NCI-H774 (cell line): Measurements from ENCODE around the gene SAMD1.

Source experiments
- DNase-seq: peaks from one replicate; lab custom pipeline; 2025; lab: John Stamatoyannopoulos, UW

Gene SAMD1

DNA sequence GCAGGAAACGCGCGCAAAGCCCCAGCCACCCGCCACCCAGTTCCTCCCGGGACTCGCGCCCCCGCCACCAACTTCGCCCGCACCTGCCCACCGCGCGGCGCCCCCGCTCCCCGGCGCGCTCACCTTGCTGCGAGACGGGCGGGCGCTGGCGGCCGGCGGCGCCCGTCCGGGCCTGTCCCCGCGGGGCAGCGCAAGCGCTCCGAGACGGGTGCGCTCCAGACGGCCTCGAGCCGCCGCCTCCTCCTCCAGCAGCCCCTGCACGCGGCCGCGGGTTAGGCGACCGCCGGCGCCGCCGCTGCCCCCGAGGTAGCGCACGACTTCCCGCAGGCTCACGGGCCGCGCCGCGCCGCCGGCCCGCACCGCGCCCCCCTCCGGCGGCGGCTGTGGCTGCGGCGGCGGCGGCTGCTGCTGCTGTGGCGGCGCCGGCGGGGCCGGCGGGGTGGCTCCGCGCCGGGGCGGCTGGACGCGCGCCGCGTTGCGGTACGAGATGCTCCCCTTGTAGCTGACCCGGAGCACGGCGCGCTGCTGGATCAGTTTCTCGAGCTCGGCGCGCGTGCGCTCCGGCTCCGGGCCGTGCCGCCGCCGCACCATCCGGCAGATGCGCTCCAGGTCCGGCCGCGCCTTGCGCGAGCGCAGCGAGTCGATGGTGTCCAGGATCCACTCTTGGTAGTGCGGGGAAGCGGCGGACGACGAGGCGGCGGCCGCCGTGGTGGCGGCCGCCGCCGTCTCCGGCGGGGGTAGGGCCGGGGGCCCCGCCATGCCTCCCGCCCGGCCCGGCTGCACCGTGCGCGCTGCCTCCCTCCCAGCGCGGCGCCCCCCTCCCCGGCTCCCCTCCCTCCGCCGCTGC is 666 bp downstream of the SAMD1 start:
- DNase-seq = no peak

DNA sequence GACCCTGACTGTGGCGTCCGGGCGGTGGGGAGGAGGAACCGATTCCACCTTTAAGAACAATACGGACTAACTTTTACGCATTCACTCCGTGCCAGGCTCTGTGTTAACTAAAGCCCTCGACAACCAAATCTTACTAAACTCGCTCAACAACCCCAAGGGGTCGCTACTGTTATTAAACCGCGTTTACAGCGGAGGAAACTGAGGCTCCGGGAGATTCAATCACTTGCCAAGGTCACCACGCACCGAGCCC is 1.2 kb downstream of the SAMD1 start:
- DNase-seq = no peak

DNA sequence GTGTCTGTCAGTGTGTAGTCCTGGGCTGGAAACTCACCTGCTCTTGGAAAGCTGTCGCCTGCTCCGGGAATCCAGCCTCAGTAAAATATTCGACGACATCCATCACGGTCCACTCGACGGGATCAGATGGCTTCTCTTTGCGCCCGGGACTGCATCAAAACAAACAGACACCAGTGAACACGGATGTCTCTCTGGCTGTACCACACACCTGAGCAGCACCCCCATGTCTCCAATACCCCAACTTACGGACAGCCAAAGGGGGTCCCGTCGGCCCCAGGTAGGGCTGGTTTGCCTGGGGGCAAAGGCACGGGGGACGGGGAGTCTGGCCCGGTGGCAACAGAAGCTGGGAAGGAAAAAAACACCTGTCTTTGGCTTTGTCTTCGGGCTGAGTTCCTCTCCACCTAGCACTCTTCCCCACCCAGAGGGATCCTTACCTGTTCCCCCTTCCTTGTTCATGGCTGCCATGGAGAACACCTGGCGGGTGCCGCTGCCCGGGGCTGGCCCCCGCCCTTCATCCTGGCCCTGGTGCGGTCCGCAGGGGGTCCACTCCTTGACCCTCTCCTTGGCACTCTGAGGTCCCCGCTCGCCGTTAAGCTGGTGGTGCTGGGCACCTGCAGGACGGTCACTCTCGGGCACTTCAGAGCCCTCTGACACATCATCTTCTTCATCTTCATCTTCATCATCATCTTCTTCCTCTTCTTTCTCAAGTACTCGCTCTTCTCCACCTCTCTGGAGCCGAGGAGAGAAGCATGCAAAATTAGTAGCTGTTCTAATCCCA is 1.7 kb downstream of the SAMD1 start:
- DNase-seq = no peak

DNA sequence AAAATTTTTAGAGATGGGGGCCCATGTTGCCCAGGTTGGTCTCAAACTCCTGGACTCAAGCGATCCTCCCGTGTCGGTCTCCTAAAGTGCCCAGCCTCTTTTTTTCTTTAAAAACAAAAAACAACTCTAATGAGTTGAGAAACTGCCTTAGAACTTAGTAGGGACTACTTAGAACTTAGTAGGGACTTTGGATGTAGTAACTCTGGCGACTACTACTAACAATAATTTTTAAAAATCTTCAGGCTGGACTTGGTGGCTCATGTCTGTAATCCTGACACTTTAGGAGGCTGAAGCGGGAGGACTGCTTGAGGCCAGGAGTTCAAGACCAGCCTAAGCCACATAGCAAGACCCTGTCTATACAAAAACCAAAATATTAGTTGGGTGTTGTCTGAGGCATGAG is 4.5 kb downstream of the SAMD1 start:
- DNase-seq = no peak

DNA sequence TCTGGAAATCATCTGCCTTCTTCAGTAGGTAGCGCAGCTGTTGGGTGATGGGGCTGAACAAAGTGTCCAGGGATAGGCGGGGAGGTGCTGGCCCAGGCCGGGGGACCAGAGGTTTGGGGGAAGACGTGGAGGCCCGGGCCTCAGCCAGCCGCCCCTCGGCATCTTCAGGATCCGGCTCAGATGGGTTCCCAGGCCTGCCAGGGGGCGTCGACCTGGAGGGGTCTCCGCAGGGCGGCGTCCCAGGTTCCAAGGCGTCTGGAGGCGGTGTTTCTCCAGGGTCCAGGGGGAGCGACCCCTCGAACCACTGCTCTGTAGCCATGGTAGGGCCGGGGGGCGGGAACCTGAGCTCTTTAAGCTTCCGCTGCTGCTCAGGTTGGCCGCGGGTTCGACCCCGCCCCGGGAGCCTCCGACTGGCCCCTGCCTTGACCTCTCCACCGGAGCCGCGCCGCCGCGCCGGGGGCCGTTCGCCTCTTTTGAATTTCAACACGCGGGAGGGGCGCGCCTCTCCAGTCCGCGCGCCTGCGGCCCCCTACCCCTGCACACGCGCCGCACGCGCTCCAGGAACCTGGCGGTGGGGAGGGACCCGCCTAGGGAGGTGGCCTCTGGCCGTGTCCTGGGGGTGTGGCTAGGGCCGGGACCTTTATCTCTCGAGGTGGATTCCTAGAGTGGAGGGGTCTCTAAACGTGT is 5.1 kb downstream of the SAMD1 start, which contains the start of gene C19orf67:
TSS of gene C19orf67 (minus strand) at position 475 of the 687 bp plus-strand sequence. CDS start at position 319, 156 bp downstream.
- no peak for DNase-seq

DNA sequence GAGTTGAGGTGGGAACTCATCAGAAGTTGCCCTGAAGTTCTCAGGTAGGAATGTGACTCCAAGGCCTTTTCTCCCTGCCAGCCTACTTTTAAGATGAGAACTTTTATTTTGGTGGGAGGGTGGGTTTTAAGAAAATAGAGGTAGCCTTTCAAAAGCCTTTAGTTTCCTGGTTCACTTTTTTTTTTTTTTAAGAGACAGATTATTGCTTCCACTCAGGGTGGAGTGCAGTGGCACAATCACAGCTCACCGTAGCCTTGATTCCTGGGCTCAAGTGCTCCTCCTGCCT is 7.9 kb downstream of the SAMD1 start:
- DNase-seq = no peak

DNA sequence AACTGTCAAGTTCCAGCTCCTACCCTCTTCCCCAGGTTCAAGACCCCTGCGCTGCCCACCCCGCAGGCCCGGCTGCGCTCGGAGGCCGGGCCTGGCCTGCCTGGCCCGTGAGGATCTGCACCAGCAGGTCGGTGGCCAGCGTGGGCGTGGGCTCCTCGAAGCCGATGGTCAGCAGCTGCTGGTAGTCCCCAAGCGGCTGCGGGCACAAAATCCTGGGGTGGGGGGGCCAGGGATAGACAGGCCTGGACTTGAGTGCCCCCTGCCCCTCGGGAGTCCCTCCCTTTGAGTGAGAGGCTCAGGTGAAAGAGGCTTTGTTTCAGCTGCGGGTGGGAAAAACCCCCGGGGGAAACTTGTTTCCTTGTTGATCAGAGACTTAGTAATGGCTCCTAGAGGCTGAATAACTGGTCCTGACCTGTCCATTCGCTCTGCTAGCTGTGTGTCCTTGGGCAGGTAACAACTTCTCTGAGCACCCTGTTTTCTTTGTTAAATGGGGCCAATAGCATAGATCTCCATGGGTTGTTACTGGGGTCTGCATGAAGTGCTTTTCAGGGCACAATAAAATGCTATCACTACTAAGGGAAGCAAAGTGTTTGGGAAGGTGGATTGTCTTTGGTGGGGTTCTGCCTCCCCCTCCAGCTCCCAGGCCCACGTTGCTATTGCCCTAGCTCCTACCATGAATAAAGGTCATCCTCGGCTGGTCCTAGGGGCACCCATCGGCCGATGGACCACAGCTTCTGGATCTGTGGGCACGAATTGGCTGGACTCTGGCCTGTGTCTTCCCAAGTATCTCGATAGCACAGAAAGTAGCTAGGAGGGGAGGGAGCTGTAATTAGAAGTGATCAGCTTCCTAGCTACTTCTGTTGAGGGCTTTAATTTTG is 8.5 kb downstream of the SAMD1 start:
- no peak for DNase-seq

DNA sequence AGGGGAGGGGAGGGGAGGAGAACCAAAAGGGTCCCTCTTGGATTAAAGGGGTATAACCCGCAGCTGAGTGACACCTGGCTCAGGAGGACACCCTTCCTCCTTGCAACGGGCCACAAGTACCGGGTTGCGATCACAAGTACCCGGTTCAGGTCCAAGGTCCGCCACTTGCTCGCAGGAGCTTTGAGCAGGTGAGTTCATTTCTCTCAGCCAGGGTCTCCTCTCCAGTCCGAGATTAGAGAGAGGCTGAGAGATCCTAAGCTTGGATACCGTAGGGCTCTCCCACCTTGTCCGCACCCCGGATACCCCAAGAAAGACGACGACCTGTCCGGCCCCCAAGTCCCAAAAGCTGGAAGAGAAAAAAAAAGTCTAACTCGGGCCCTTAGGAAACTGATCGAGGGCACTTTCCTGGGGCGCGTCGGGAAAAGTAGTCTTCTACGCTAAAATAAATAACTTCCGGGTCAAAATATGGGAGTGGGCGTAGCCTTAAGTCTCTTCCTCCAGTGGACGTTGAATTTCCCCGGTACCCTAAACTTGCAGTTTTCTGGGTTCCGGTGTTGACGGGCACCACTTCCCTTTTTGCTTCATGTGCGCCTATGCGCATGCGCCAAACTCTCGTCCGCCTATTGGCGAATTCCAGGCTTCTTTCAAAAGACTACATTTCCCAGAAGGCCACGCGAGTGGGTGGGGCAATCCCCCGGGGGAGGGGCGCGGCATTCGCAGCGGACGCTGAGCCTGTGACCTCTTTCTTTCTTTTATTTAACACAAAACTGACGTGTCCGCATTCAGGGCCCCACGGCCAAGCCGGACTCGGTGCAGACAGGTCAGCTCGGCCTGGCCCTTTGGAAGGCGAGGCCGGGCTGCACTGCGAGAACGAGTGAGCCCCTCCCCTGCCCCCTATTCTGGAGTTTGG is 9.4 kb downstream of the SAMD1 start:
- peak; percentile 98 for DNase-seq

DNA sequence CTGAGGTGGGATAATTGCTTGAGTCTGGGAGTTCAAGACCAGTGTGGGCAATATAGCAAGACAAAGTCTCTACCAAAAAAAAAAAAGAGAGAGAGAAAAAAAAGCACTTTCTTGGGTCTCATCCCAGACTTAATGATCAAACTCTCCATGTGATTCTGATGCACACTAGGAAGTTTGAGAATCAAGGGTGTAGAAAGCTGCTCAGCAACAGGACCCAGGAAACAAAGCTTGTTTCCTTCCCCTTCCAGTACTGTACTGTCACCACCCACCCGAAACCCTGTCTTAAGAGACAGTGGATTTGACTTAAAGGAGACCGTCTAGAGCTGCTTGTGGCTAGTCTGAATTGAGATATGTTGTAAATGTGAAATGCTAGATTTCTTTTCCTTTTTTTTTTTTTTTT is 12.1 kb downstream of the SAMD1 start:
- no peak for DNase-seq

DNA sequence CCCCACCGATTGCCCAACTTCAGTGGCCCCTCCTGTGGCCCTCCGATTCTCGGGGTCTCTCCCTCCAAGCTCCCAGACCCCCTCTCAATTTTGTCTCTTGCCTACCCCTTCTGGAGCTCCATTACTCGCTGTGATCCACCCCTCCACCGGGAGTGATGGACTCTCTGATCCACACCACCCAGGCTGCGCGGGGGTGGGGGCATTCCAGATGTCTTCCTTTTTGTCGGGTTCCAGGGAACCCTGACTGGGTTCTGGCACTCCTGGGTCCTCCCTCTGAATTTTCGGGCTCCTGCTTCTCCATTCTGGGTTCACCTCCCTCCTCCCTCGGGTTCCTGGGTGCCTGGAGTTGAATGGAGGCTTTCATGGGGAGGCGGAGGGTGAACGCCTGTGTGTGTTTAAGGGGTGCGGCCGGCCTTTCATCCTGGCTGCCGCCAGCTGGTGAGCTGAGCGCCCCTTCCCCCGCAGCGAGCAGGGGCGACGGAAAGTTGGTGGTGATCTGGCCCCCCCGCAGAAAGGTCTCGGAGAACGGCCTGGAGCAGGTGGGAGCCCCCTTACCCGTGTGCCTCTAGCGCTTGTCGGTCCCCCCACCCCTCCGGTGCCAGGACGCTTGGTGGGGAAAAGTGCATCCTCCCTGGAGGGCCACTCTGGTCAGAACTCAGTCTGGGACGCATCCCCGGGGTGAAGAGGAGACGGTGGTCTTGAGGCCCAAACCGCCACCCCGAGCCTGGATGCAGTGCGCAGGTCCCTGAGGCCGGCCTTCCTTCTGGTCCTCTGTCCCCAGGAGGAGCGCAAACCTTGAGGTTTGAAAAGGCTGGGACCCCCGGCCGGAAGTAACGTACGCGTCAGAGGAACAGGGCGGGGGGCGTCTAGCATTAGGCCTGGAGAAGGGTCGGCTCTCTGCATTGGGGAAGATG is 16.4 kb downstream of the SAMD1 start:
- no peak for DNase-seq

DNA sequence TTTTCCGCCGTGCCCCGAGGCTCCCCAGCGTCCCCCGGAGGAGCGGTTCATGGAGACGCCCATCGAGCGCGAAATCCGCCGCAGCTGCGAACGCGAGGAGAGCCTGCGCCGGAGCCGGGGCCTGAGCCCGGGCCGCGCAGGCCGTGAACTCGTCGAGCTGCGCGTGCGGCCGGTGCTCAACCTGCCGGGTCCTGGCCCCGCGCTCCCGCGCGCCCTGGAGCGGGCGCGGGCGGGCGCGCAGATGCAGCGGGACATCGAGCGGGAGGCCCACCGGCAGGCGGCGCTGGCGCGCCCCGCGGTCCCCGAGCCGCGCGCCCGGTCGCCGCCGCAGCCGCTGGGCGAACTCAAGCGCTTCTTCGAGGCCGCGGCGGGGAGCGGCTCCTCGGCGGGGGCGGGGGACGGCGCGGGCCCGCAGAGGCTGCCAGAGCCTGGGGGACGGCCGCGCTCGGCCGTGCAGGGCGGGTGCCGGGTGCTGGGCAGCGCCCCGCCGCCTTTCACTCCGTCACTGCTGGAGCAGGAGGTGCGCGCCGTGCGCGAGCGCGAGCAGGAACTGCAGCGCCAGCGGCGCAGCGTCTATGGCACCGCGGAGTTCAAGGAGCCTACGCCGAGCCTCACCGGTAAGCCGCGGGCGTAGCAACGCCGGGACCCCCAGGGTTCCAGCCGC is 17.2 kb downstream of the SAMD1 start:
- DNase-seq = peak; percentile 76

DNA sequence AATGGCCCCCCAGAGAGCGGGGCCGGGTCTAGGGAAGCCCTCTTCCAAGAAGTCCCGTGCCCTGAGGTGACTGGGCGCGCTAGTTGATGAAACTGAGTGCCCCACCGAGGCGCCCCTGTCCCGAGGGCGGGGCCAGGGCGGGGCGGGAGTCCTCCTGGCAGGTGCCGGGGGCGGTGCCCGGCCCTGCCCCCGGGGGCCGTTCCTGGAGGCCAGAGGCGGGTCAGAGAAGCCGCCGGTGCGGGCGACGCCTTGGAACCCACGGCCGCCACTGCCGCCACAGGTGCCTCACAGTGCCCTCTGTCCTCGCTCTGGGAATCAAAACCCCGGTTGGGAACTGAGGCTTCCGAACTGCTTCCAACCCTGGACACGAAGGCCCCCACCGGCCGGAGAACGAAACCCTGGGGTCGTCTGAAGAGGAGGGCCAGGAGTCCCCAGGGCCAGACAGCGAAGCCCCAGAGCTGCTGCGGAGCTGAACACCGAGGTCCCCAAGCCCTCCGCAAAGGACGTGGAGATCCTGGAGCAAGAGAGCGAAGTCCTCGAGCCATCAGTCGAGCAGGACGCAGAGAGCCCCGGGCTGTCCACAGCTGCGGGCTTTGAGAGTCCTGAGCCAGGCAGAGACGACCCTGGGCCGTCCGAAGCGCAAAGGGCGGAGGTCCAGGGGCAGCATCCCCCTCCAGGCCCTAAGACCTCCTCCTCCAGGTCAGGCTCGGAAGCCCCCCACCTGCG is 17.9 kb downstream of the SAMD1 start, which contains the start of gene MISP3:
TSS of gene MISP3 (plus strand) at position 252 of the 726 bp plus-strand sequence. CDS start 524 bp downstream, outside the sequence.
- peak; percentile 84 for DNase-seq

DNA sequence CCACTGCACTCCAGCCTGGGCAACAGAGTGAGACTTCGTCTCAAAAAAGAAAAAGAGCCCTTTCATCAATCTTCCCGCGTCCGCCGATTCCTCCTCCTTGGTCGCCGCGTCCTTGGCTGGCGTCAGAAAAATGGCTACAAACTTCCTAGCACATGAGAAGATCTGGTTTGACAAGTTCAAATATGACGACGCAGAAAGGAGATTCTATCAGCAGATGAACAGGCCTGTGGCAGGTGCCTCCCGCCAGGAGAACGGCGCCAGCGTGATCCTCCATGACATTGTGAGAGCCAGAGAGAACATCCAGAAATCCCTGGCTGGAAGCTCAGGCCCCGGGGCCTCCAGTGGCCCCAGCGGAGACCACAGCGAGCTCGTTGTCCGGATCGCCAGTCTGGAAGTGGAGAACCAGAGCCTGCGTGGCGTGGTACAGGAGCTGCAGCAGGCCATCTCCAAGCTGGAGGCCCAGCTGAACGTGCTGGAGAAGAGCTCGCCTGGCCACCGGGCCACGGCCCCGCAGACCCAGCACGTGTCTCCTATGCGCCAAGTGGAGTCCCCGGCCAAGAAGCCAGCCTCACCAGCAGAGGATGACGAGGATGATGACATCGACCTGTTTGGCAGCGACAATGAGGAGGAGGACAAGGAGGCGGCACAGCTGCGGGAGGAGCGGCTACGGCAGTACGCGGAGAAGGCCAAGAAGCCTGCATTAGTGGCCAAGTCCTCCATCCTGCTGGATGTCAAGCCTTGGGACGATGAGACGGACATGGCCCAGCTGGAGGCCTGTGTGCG is 20.1 kb downstream of the SAMD1 start:
- DNase-seq = no peak

DNA sequence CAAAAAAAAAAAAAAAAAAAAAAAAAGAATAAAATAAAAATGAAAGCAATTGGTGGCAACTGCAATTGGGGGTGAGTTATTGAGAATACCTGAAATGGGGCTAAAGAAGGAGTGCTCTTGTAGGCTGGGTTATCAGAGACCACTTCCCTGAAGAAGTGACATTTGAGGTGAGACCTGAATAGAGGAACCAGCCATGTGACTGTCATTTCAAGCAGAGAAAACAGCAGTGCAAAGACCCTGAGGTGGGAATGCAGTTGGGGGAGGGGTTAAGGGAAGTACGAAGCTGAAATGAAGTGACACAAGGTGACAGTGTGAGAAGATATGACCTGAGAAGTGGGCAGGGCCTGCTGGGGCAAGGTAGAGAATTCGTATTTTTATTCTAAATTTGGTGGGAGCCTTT is 24.4 kb downstream of the SAMD1 start:
- no peak for DNase-seq

DNA sequence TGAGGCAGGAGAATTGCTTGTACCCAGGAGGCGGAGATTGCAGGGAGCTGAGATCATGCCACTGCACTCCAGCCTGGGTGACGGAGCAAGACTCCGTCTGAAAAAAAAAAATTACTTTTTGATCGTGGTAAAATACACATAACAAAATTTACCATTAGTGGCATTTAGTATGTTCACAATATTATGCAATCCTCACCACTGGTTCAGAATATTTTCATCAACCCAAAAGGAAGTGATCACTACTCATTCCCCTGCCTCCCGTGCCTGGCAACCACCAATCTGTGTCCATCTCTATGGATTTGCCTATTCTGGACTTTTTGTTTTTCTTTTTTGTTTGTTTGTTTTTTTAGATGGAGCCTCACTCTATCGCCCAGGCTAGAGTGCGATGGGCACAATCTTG is 27.4 kb downstream of the SAMD1 start:
- DNase-seq = no peak

DNA sequence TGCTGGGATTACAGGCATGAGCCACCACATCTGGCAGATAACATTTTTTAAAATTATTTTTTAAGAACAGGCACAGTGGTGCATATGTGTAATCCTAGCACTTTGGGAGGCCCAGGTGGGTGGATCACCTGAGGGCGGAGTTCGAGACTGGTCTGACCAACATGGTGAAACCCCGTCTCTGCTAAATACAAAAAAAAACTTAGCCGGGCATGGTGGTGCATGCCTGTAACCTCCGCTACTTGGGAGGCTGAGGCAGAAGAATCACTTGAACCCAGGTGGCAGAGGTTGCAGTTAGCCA is 28.0 kb downstream of the SAMD1 start:
- DNase-seq = no peak

DNA sequence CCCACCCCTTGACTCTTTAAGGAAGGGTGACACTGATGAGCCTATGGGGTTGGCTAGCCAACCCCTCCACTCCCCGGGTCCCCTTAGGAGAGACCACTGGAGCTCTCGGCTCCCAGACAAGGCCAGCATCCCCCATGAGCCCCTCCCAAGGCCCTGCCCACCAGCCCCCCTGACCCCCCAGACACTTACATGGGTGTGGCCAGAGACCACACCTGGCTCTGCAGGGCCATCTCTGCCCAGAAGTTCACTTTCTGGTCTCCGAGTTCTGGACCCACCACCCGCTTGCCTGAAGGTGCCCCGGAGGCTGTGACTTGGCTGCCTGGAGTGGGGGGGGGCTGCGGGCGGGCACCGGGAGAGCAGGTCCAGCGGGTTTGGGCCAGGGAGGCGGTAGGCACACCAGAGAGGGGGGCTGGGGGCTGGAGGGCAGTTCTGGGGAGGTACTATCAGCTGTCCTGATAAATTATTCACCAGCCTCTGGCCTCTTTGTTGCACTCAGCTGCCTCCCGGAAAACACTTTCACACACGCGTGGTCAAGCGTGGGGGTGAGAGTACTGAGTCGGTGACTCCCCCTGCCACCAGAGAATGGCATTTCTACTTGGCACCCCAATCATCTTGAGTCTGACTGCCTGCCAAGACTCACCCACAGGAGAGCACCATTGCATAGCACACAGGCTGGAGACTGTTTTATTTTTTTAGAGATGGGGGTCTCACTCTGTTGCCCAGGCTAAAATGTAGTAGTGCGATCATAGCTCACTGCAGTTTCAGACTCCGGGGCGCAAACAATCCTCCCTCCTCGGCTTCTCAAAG is 28.6 kb downstream of the SAMD1 start, which contains the start of gene PALM3:
TSS of gene PALM3 (minus strand) at position 326 of the 807 bp plus-strand sequence. CDS start at position 230, 96 bp downstream.
- no peak for DNase-seq
